ENCODE measurements around the gene AIF1.

The AIF1 gene

GRCh38 chr6:31614684-31615578 lies at the start of gene AIF1:
AIF1 (plus strand) TSS chr6:31615234; CDS start chr6:31615330, 96 bp downstream.
- no peak for ATAC-seq
- DNase-seq = no peak

- peak; percentile 5 for ATAC-seq
Measured at GRCh38 chr6:31567531-31568370, 47.3 kb upstream of the AIF1 start.

GRCh38 chr6:31568537-31568961 lies 46.5 kb upstream of the AIF1 start:
- ATAC-seq (peak; percentile 72), DNase-seq (peak; percentile 71)

More at GRCh38 chr6:31567531-31568370, 47.3 kb upstream of the AIF1 start:
- no peak for DNase-seq

- DNase-seq (no peak), ATAC-seq (no peak)
Measured at GRCh38 chr6:31569861-31570536, 45.0 kb upstream of the AIF1 start.

GRCh38 chr6:31572041-31572911 lies 42.8 kb upstream of the AIF1 start, which contains the start of gene LTA:
LTA (plus strand) TSS chr6:31572289; CDS start chr6:31572743, 454 bp downstream.
- DNase-seq (peak; percentile 85), ATAC-seq (peak; percentile 56)

GRCh38 chr6:31573239-31574105 lies 41.6 kb upstream of the AIF1 start:
- ATAC-seq = no peak
- DNase-seq = no peak

- peak; percentile 64 for DNase-seq
- ATAC-seq = peak; percentile 3
Measured at GRCh38 chr6:31574106-31575061, 40.6 kb upstream of the AIF1 start.

GRCh38 chr6:31575335-31575901 lies 39.6 kb upstream of the AIF1 start, which contains the start of gene TNF:
TNF (plus strand) TSS chr6:31575565; CDS start chr6:31575742, 177 bp downstream.
- ATAC-seq (peak; percentile 11), DNase-seq (peak; percentile 85)

- ATAC-seq = no peak
Measured at GRCh38 chr6:31575952-31576685, 38.9 kb upstream of the AIF1 start.

GRCh38 chr6:31576897-31577578 lies 38.0 kb upstream of the AIF1 start:
- ATAC-seq (no peak), DNase-seq (peak; percentile 60)

More at GRCh38 chr6:31575952-31576685, 38.9 kb upstream of the AIF1 start:
- DNase-seq = no peak

GRCh38 chr6:31577579-31577966 lies 37.5 kb upstream of the AIF1 start:
- ATAC-seq (no peak), DNase-seq (no peak)

- ATAC-seq (no peak), DNase-seq (no peak)
Measured at GRCh38 chr6:31578184-31579118, 36.6 kb upstream of the AIF1 start.

- DNase-seq (no peak), ATAC-seq (no peak)
Measured at GRCh38 chr6:31579119-31579505, 35.9 kb upstream of the AIF1 start.

- DNase-seq = peak; percentile 51
- peak; percentile 17 for ATAC-seq
Measured at GRCh38 chr6:31579546-31580437, 35.2 kb upstream of the AIF1 start.

- ATAC-seq (peak; percentile 1), DNase-seq (peak; percentile 35)
Measured at GRCh38 chr6:31580438-31580740, 34.6 kb upstream of the AIF1 start.

All from stimulated activated naive CD8-positive, alpha-beta T cell treated with anti-CD3 and anti-CD28 coated beads, Interleukin-15, Interleukin-2, amounts not matched to agents 100 U/mL and 50 U/mL, for 24 hours (primary cell).